Caco-2 (cell line): ENCODE results near the gene PDE10A. TPM values are rescaled to one million over a fixed set of nuclear protein-coding genes. Genes with fewer than 3 reads are reported as not detected.

Experiments used
- BruUV-seq: library from RNA; stranded (reverse); fragments of 400-500 nt; replicated peaks from 2 replicates; lab custom pipeline; 2021; lab: Mats Ljungman, UMichigan
- CTCF ChIA-PET: fragments of 300-600 bp; sonication (Branson Sonifier 250); formaldehyde crosslinking; loops from one replicate; lab custom pipeline; 2022; ENCODE audit warnings: antibody characterized with exemption; lab: Charles Lee
- POLR2A ChIA-PET: fragments of 300-600 bp; sonication (Branson Sonifier 250); formaldehyde crosslinking; loops from one replicate; lab custom pipeline; 2022; ENCODE audit warnings: antibody characterized with exemption; lab: Charles Lee
- DNase-seq, 2 experiments: peaks; one replicate each; pipeline versions ENCODE4 v3.0.0 to v3.0.0-alpha.2; 2020 to 2022
- H3K27me3 ChIP-seq: replicated peaks from 2 replicates; pipeline ENCODE4 v1.6.0; 2011; ENCODE audit warnings: low read length; ENCODE audit not compliant: control insufficient read depth, insufficient read depth
- H3K36me3 ChIP-seq: 2 replicates; pipeline ENCODE4 v1.5.1; 2011; ENCODE audit warnings: low read length; ENCODE audit not compliant: control insufficient read depth, insufficient read depth
- H3K4me1 ChIP-seq: fragments of 250-450 bp; sonication (Bioruptor Pico); 2 replicates; pipeline ENCODE4 v1.5.1; 2020; ENCODE audit warnings: mild to moderate bottlenecking
- H3K4me3 ChIP-seq: 2 replicates; pipeline ENCODE4 v1.5.1; 2011; ENCODE audit warnings: low read depth, mild to moderate bottlenecking, control low read depth, low read length
- H3K9me3 ChIP-seq: fragments of 250-450 bp; sonication (Bioruptor Pico); 2 replicates; pipeline ENCODE4 v1.5.1; 2020; ENCODE audit warnings: mild to moderate bottlenecking, moderate library complexity
- H3K27ac Mint-ChIP-seq: one replicate; pipeline ENCODE4 v1.8.0; 2022; ENCODE audit warnings: mixed read lengths; ENCODE audit not compliant: unreplicated experiment
- H3K27me3 Mint-ChIP-seq: one replicate; pipeline ENCODE4 v1.8.0; 2022; ENCODE audit warnings: mixed read lengths; ENCODE audit not compliant: insufficient read depth, unreplicated experiment
- H3K36me3 Mint-ChIP-seq: one replicate; pipeline ENCODE4 v1.8.0; 2022; ENCODE audit warnings: mild to moderate bottlenecking, mixed read lengths; ENCODE audit not compliant: insufficient read depth, unreplicated experiment
- H3K4me1 Mint-ChIP-seq: one replicate; pipeline ENCODE4 v1.8.0; 2022; ENCODE audit warnings: low read depth, mixed read lengths; ENCODE audit not compliant: unreplicated experiment
- H3K4me3 Mint-ChIP-seq: one replicate; pipeline ENCODE4 v1.8.0; 2022; ENCODE audit warnings: mild to moderate bottlenecking, moderate library complexity, mixed read lengths; ENCODE audit not compliant: unreplicated experiment
- H3K9me3 Mint-ChIP-seq: one replicate; pipeline ENCODE4 v1.8.0; 2022; ENCODE audit warnings: mixed read lengths; ENCODE audit not compliant: unreplicated experiment
- CTCF ChIP-seq, 2 experiments: fragments of 200-600 bp in 1 of 2; IDR thresholded peaks; 1 replicate in 1 of 2; 2 replicates in 1 of 2; pipeline versions ENCODE4 v1.5.1 to v1.8.0; 2011 to 2022; ENCODE audit warnings: antibody characterized with exemption in 1 of 2, control low read depth in 1 of 2, inconsistent platforms in 1 of 2, low read depth in 1 of 2, low read length in 1 of 2, mild to moderate bottlenecking in 1 of 2, moderate library complexity in 1 of 2; ENCODE audit not compliant: insufficient read depth in 1 of 2, severe bottlenecking in 1 of 2, unreplicated experiment in 1 of 2
- intact Hi-C: fragments of 100-400 bp; cut with micrococcal nuclease; formaldehyde crosslinking; loops from one replicate; pipeline ENCODE4 v1.10.0; 2022; ENCODE audit not compliant: unreplicated experiment
- total RNA-seq: library from RNA; stranded (reverse); gene quantifications from 2 replicates; pipeline ENCODE4 v1.2.3, GENCODE V29; 2022

Gene PDE10A
- total RNA-seq, 1 experiment from 2014 or later: 3.4 TPM

GRCh38 chr6:165653607-165654006 is 9.4 kb downstream of the PDE10A start:
- Histone ChIP-seq H3K4me1 (peaks cover 4% of the 10 kb centered on the region; the same call in 1 of the 2 replicates), H3K9me3 (no peaks in the 10 kb centered on the region), H3K4me3 (no peak overlapping the region), H3K27me3 (no peaks in the 10 kb centered on the region), H3K36me3 (no peaks in the 10 kb centered on the region)
- no peak for TF ChIP-seq CTCF (IDR thresholded peaks at IDR 0.05; ENCODE audit: insufficient read depth in 1 of 2, low read depth in 1 of 2, low read length in 1 of 2, severe bottlenecking in 1 of 2, unreplicated experiment in 1 of 2)
- Mint-ChIP-seq H3K27me3 (no peaks in the 10 kb centered on the region), H3K36me3 (no peaks in the 10 kb centered on the region), H3K9me3 (no peaks in the 10 kb centered on the region), H3K4me1 (peaks cover 8% of the 10 kb centered on the region), H3K4me3 (no peak overlapping the region), H3K27ac (no peak overlapping the region)
- POLR2A ChIA-PET: no interaction called here
- no TSS peak for BruUV-seq
- intact Hi-C loops: no loop called here
- DNase-seq: no peak
- CTCF ChIA-PET: no interaction called here

GRCh38 chr6:165653196-165653595 is 9.8 kb downstream of the PDE10A start:
- POLR2A ChIA-PET: no interaction called here
- TF ChIP-seq CTCF (IDR thresholded peaks at IDR 0.05; ENCODE audit: insufficient read depth in 1 of 2, low read depth in 1 of 2, low read length in 1 of 2, severe bottlenecking in 1 of 2, unreplicated experiment in 1 of 2): no peak
- no peaks in the 10 kb centered on the region for H3K27me3 Mint-ChIP-seq
- Histone ChIP-seq H3K27me3 (no peaks in the 10 kb centered on the region), H3K36me3 (no peaks in the 10 kb centered on the region), H3K4me1 (peaks cover 4% of the 10 kb centered on the region; the same call in 1 of the 2 replicates), H3K4me3 (no peak overlapping the region), H3K9me3 (no peaks in the 10 kb centered on the region)
- no peaks in the 10 kb centered on the region for H3K36me3 Mint-ChIP-seq
- H3K27ac Mint-ChIP-seq: no peak overlapping the region
- intact Hi-C loops: no loop called here
- peaks cover 4% of the 10 kb centered on the region for H3K4me1 Mint-ChIP-seq
- CTCF ChIA-PET: no interaction called here
- no peaks in the 10 kb centered on the region for H3K9me3 Mint-ChIP-seq
- no peak for DNase-seq
- H3K4me3 Mint-ChIP-seq: no peak overlapping the region
- BruUV-seq: no TSS peak

GRCh38 chr6:165652766-165653165 is 10.3 kb downstream of the PDE10A start:
- no peak for DNase-seq
- BruUV-seq: no TSS peak
- intact Hi-C loops: no loop called here
- no peaks in the 10 kb centered on the region for H3K9me3 ChIP-seq
- H3K4me3 ChIP-seq: no peak overlapping the region
- Mint-ChIP-seq H3K27me3 (no peaks in the 10 kb centered on the region), H3K4me1 (no peaks in the 10 kb centered on the region), H3K9me3 (no peaks in the 10 kb centered on the region), H3K27ac (no peak overlapping the region), H3K4me3 (no peak overlapping the region), H3K36me3 (no peaks in the 10 kb centered on the region)
- peaks cover under 1% of the 10 kb centered on the region; the same call in 1 of the 2 replicates for H3K4me1 ChIP-seq
- no peaks in the 10 kb centered on the region for H3K27me3 ChIP-seq
- POLR2A ChIA-PET: no interaction called here
- no peak for TF ChIP-seq CTCF (IDR thresholded peaks at IDR 0.05; ENCODE audit: insufficient read depth in 1 of 2, low read depth in 1 of 2, low read length in 1 of 2, severe bottlenecking in 1 of 2, unreplicated experiment in 1 of 2)
- no peaks in the 10 kb centered on the region for H3K36me3 ChIP-seq
- CTCF ChIA-PET: no interaction called here
